Suprapubic skin (tissue), 4 donors: ENCODE measurements around the gene PPIF.

Experiments
- CTCF ChIP-seq, 2 donors: fragments of 200-600 bp in 1 of 2; fragments of 450-650 bp in 1 of 2; sonication (generic) in 1 of 2; IDR thresholded peaks; one replicate each; pipeline ENCODE4 v1.5.1; 2016 to 2019; ENCODE audit warnings: antibody characterized with exemption in 2 of 2, mild to moderate bottlenecking in 1 of 2, moderate library complexity in 1 of 2
- POLR2A ChIP-seq, 2 donors: fragments of 450-650 bp; IDR thresholded peaks; one replicate each; pipeline ENCODE4 v1.6.1; 2017; ENCODE audit warnings: antibody characterized with exemption in 2 of 2, mild to moderate bottlenecking in 2 of 2, moderate library complexity in 2 of 2
- POLR2AphosphoS5 ChIP-seq, 3 donors: sonication (generic); formaldehyde crosslinking; IDR thresholded peaks; one replicate each; pipeline ENCODE4 v1.6.1; 2017; ENCODE audit warnings: antibody characterized with exemption in 3 of 3

GRCh38 chr10:79313911-79314439, 33.3 kb upstream of the PPIF start:
- TF ChIP-seq CTCF (IDR thresholded peaks at IDR 0.05), result no peak
- TF ChIP-seq POLR2AphosphoS5 (IDR thresholded peaks at IDR 0.05), result no peak
- TF ChIP-seq POLR2A (IDR thresholded peaks at IDR 0.05), result no peak
